SK-N-SH (cell line): Measurements from ENCODE around the gene CD300E. TPM values are rescaled to one million over a fixed set of nuclear protein-coding genes. Genes with fewer than 3 reads are reported as not detected.

Experiments used
- CTCF ChIA-PET: fragments of 300-600, 350-600 bp; formaldehyde crosslinking; extraction: SDS; loops from one replicate; lab custom pipeline; 2021; lab: Yijun Ruan, JAX
- POLR2A ChIA-PET: fragments of 350-600 bp; sonication (Branson Sonifier 250); formaldehyde crosslinking; extraction: SDS; loops from one replicate; lab custom pipeline; 2020; ENCODE audit warnings: antibody characterized with exemption, inconsistent platforms; lab: Yijun Ruan, JAX
- DNase-seq: peaks from one replicate; pipeline ENCODE4 v3.0.0; 2012
- H2AFZ ChIP-seq: fragments of 200-600 bp; sonication (generic); 2 replicates; pipeline ENCODE4 v1.8.1; 2016; ENCODE audit warnings: antibody characterized with exemption, mild to moderate bottlenecking, low read depth
- H3F3A ChIP-seq: fragments of 200-600 bp; sonication (generic); replicated peaks from 2 replicates; pipeline ENCODE3; 2016; ENCODE audit warnings: antibody characterized with exemption, mild to moderate bottlenecking; ENCODE audit not compliant: insufficient read depth
- H3K27ac ChIP-seq, 2 experiments: fragments of 200-500 bp in 1 of 2; fragments of 200-600 bp in 1 of 2; sonication (Bioruptor generic) in 1 of 2; sonication (generic), shearing (Covaris generic) in 1 of 2; 2 replicates each; pipeline versions ENCODE4 v1.5.1 to v1.6.1; 2014 to 2016; ENCODE audit warnings: low read depth in 2 of 2, inconsistent platforms in 1 of 2, low read length in 1 of 2, mild to moderate bottlenecking in 1 of 2, mixed read lengths in 1 of 2
- H3K27me3 ChIP-seq: fragments of 200-600 bp; sonication (generic), shearing (Covaris generic); 2 replicates; pipeline ENCODE4 v1.6.1; 2016; ENCODE audit warnings: mixed run types; ENCODE audit not compliant: insufficient read depth
- H3K36me3 ChIP-seq, 2 experiments: fragments of 200-500 bp in 1 of 2; fragments of 200-600 bp in 1 of 2; sonication (Bioruptor generic) in 1 of 2; sonication (generic) in 1 of 2; replicated peaks in 1 of 2; 2 replicates each; pipeline versions ENCODE3 to v1.5.1; 2014 to 2016; ENCODE audit warnings: low read length in 1 of 2, mild to moderate bottlenecking in 1 of 2; ENCODE audit not compliant: insufficient read depth in 2 of 2, control insufficient read depth in 1 of 2
- H3K4me1 ChIP-seq, 2 experiments: fragments of 200-500 bp in 1 of 2; fragments of 200-600 bp in 1 of 2; sonication (Bioruptor generic) in 1 of 2; sonication (generic), shearing (Covaris generic) in 1 of 2; 2 replicates each; pipeline versions ENCODE4 v1.5.1 to v1.6.1; 2014 to 2016; ENCODE audit warnings: low read depth in 1 of 2, low read length in 1 of 2, mixed run types in 1 of 2; ENCODE audit not compliant: insufficient read depth in 2 of 2, control insufficient read depth in 1 of 2
- H3K4me2 ChIP-seq: fragments of 200-600 bp; sonication (generic), shearing (Covaris generic); 2 replicates; pipeline ENCODE4 v1.6.1; 2017; ENCODE audit warnings: mixed run types
- H3K4me3 ChIP-seq, 2 experiments: fragments of 200-500 bp in 1 of 2; fragments of 200-600 bp in 1 of 2; sonication (Bioruptor generic) in 1 of 2; sonication (generic), shearing (Covaris generic) in 1 of 2; 2 replicates each; pipeline versions ENCODE4 v1.5.1 to v1.8.1; 2014 to 2016; ENCODE audit warnings: low read depth in 2 of 2, inconsistent platforms in 1 of 2, low read length in 1 of 2, mild to moderate bottlenecking in 1 of 2, mixed read lengths in 1 of 2, moderate library complexity in 1 of 2
- H3K79me2 ChIP-seq: fragments of 200-600 bp; sonication (generic); 2 replicates; pipeline ENCODE4 v1.8.1; 2017; ENCODE audit warnings: mild to moderate bottlenecking; ENCODE audit not compliant: insufficient read depth
- H3K9ac ChIP-seq: fragments of 200-600 bp; sonication (generic); 2 replicates; pipeline ENCODE4 v1.6.1; 2017; ENCODE audit warnings: mixed run types
- H3K9me2 ChIP-seq: fragments of 200-600 bp; sonication (generic); 2 replicates; pipeline ENCODE4 v1.6.1; 2017; ENCODE audit warnings: mixed run types
- H3K9me3 ChIP-seq: fragments of 200-600 bp; sonication (generic); 2 replicates; pipeline ENCODE4 v1.6.1; 2017; ENCODE audit warnings: mixed run types, mild to moderate bottlenecking, moderate library complexity
- H4K20me1 ChIP-seq: fragments of 200-600 bp; sonication (generic); 2 replicates; pipeline ENCODE4 v1.6.1; 2017; ENCODE audit warnings: mild to moderate bottlenecking, mixed run types; ENCODE audit not compliant: insufficient read depth
- CTCF ChIP-seq: fragments of 200-600 bp; sonication (generic); IDR thresholded peaks from 2 replicates; pipeline ENCODE4 v1.6.1; 2017; ENCODE audit warnings: antibody characterized with exemption, mild to moderate bottlenecking, moderate library complexity
- ELF1 ChIP-seq: IDR thresholded peaks from 2 replicates; pipeline ENCODE4 v1.4.0; 2012
- EP300 ChIP-seq, 2 experiments: IDR thresholded peaks; 2 replicates each; pipeline versions ENCODE4 v1.4.0 to v1.6.1; 2012; ENCODE audit warnings: borderline replicate concordance in 1 of 2, low read depth in 1 of 2, low read length in 1 of 2
- EZH2phosphoT487 ChIP-seq: fragments of 200-600 bp; sonication (generic); IDR thresholded peaks from 2 replicates; pipeline ENCODE4 v1.6.1; 2017; ENCODE audit warnings: low read depth, mixed run types, mild to moderate bottlenecking, antibody characterized with exemption, moderate library complexity, borderline replicate concordance
- FOSL2 ChIP-seq: IDR thresholded peaks from 2 replicates; pipeline ENCODE4 v1.4.0; 2012; ENCODE audit warnings: low read depth, mild to moderate bottlenecking, moderate library complexity, borderline replicate concordance
- FOXJ3 ChIP-seq: sonication (generic); formaldehyde crosslinking; IDR thresholded peaks from 2 replicates; pipeline ENCODE4 v1.5.1; 2020; ENCODE audit warnings: mild to moderate bottlenecking, missing genetic modification reagents
- GABPA ChIP-seq: IDR thresholded peaks from 2 replicates; pipeline ENCODE4 v1.4.0; 2012; ENCODE audit warnings: low read depth, mild to moderate bottlenecking
- JUND ChIP-seq: IDR thresholded peaks from 2 replicates; pipeline ENCODE4 v1.4.0; 2012
- NRF1 ChIP-seq: IDR thresholded peaks from 2 replicates; pipeline ENCODE4 v1.6.1; 2012; ENCODE audit warnings: low read depth, mild to moderate bottlenecking, low read length
- RCOR1 ChIP-seq: fragments of 150-350 bp; IDR thresholded peaks from 2 replicates; pipeline ENCODE4 v1.6.1; 2017; ENCODE audit warnings: antibody characterized with exemption, low read length
- RXRA ChIP-seq: IDR thresholded peaks from 2 replicates; pipeline ENCODE4 v1.4.0; 2012; ENCODE audit warnings: low read depth, mild to moderate bottlenecking, borderline replicate concordance
- SIN3A ChIP-seq: IDR thresholded peaks from 2 replicates; pipeline ENCODE4 v1.6.1; 2012; ENCODE audit warnings: low read depth, mild to moderate bottlenecking, low read length, moderate library complexity, borderline replicate concordance
- TAF1 ChIP-seq: IDR thresholded peaks from 2 replicates; pipeline ENCODE4 v1.6.1; 2012; ENCODE audit warnings: low read depth, mild to moderate bottlenecking, low read length, moderate library complexity, borderline replicate concordance
- TCF12 ChIP-seq: IDR thresholded peaks from 2 replicates; pipeline ENCODE4 v1.4.0; 2012
- TEAD4 ChIP-seq: IDR thresholded peaks from 2 replicates; pipeline ENCODE4 v1.4.0; 2012; ENCODE audit warnings: mild to moderate bottlenecking, borderline replicate concordance; ENCODE audit not compliant: insufficient read depth
- YY1 ChIP-seq: IDR thresholded peaks from 2 replicates; pipeline ENCODE4 v1.4.0; 2012; ENCODE audit warnings: low read depth, mild to moderate bottlenecking
- ZBTB33 ChIP-seq: IDR thresholded peaks from 2 replicates; pipeline ENCODE4 v1.4.0; 2012; ENCODE audit warnings: low read depth, borderline replicate concordance
- WGBS: methylation state at CpG from one replicate; pipeline ENCODE4 v1.1.6; 2017; ENCODE audit warnings: low lambda C conversion rate; 5-methylcytosine and 5-hydroxymethylcytosine counted together
- polyA plus RNA-seq, 3 experiments: library from polyadenylated mRNA; depleted of rRNA; stranded (reverse); fragments of >200 nt; gene quantifications; 2 replicates each; pipeline ENCODE4 v1.2.3, GENCODE V29; 2012
- TF ChIP-seq, protein P1 (sequence below): IDR thresholded peaks from 2 replicates; pipeline ENCODE4; 2012
- TF ChIP-seq, protein P2 (sequence below): fragments of 150-350 bp; IDR thresholded peaks from 2 replicates; pipeline ENCODE4 v1.6.1; 2017; ENCODE audit warnings: antibody characterized with exemption, low read length, low read depth, borderline replicate concordance

CD300E gene
- polyA plus RNA-seq, 1 of the 3 experiments (the other 2 are of a cell fraction) = not detected

GRCh38 chr17:74644419-74644818 is 20.9 kb upstream of the CD300E start:
- POLR2A ChIA-PET = no interaction called here
- H3K79me2 ChIP-seq = no peaks in the 10 kb centered on the region
- TF ChIP-seq FOXJ3 (CRISPR knock-in tag) = no peak
- TF ChIP-seq RCOR1 = no peak
- TF ChIP-seq EP300 (IDR thresholded peaks at IDR 0.05; ENCODE audit: borderline replicate concordance in 1 of 2, low read depth in 1 of 2, low read length in 1 of 2) = no peak
- TF ChIP-seq GABPA = no peak
- TF ChIP-seq NRF1 = no peak
- TF ChIP-seq ZBTB33 = no peak
- TF ChIP-seq TAF1 = no peak
- TF ChIP-seq FOSL2 = no peak
- no peak for TF ChIP-seq SIN3A
- TF ChIP-seq, protein P1, sequence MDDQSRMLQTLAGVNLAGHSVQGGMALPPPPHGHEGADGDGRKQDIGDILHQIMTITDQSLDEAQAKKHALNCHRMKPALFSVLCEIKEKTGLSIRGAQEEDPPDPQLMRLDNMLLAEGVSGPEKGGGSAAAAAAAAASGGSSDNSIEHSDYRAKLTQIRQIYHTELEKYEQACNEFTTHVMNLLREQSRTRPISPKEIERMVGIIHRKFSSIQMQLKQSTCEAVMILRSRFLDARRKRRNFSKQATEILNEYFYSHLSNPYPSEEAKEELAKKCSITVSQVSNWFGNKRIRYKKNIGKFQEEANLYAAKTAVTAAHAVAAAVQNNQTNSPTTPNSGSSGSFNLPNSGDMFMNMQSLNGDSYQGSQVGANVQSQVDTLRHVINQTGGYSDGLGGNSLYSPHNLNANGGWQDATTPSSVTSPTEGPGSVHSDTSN = no peak
- TF ChIP-seq CTCF = no peak
- no peak for TF ChIP-seq RXRA
- no peak for TF ChIP-seq ELF1
- TF ChIP-seq JUND = no peak
- no peak for TF ChIP-seq TCF12
- no peak for TF ChIP-seq EZH2phosphoT487
- no peak for TF ChIP-seq YY1
- no peak for TF ChIP-seq TEAD4
- TF ChIP-seq, protein P2, sequence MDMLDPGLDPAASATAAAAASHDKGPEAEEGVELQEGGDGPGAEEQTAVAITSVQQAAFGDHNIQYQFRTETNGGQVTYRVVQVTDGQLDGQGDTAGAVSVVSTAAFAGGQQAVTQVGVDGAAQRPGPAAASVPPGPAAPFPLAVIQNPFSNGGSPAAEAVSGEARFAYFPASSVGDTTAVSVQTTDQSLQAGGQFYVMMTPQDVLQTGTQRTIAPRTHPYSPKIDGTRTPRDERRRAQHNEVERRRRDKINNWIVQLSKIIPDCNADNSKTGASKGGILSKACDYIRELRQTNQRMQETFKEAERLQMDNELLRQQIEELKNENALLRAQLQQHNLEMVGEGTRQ = no peak
- TF ChIP-seq, all 33 proteins: peak for 0

More at GRCh38 chr17:74644419-74644818, 20.9 kb upstream of the CD300E start:
- CTCF ChIA-PET = interaction anchor here (0.7 to 1.6 kb wide), 5 partner anchors 13 to 102 kb away, joined by 3 to 6 read pairs (median 4); no protein-coding TSS in a partner anchor
- no peak overlapping the region for H3K9ac ChIP-seq
- H3K27me3 ChIP-seq = no peaks in the 10 kb centered on the region
- H3K36me3 ChIP-seq = no peaks in the 10 kb centered on the region
- no peak overlapping the region for H3K4me3 ChIP-seq
- no peak overlapping the region for H3K4me2 ChIP-seq
- no peak overlapping the region for H3K27ac ChIP-seq
- WGBS = 12% methylated on average over 2 of the region's 2 CpGs
- H4K20me1 ChIP-seq = no peaks in the 10 kb centered on the region
- H3K9me2 ChIP-seq = no peaks in the 10 kb centered on the region
- H3F3A ChIP-seq = no peaks in the 10 kb centered on the region
- no peak overlapping the region for H2AFZ ChIP-seq
- DNase-seq = no peak
- H3K9me3 ChIP-seq = no peaks in the 10 kb centered on the region
- H3K4me1 ChIP-seq = peaks cover 0 to 13% of the 10 kb centered on the region in 2 experiments; a peak in 1 of 4 replicates
